Measurements from ENCODE around the gene HLF.

Gene HLF

GRCh38 chr17:55323518-55324295 lies 58.9 kb downstream of the HLF start:
- TF ChIP-seq GABPA (IDR thresholded peaks at IDR 0.05; ENCODE audit: low read depth) (no peak), SPI1 (IDR thresholded peaks at IDR 0.05; ENCODE audit: borderline replicate concordance, low read depth) (no peak), REST (IDR thresholded peaks at IDR 0.05; ENCODE audit: insufficient replicate concordance, low read depth) (no peak), CTCF (IDR thresholded peaks at IDR 0.05; ENCODE audit: insufficient read depth, low read length) (no peak)
- no peak for DNase-seq (ENCODE audit: low read depth in 1 of 2, low spot score in 1 of 2)
- Histone ChIP-seq H3K27me3 (ENCODE audit: insufficient read depth, poor library complexity, severe bottlenecking) (no peaks in the 10 kb centered on the region), H3K4me3 (replicated peaks; ENCODE audit: insufficient read depth, low read length) (no peak overlapping the region), H3K27ac (replicated peaks) (no peak overlapping the region)

DNA sequence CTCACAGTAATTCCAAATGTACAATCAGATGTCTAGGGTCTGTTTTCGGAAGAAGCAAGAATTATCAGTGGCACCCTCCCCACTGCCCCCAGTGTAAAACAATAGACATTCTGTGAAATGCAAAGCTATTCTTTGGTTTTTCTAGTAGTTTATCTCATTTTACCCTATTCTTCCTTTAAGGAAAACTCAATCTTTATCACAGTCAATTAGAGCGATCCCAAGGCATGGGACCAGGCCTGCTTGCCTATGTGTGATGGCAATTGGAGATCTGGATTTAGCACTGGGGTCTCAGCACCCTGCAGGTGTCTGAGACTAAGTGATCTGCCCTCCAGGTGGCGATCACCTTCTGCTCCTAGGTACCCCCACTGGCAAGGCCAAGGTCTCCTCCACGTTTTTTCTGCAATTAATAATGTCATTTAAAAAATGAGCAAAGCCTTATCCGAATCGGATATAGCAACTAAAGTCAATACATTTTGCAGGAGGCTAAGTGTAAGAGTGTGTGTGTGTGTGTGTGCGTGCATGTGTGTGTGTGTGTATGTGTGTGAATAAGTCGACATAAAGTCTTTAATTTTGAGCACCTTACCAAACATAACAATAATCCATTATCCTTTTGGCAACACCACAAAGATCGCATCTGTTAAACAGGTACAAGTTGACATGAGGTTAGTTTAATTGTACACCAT lies 59.7 kb downstream of the HLF start:
- H3K27me3 ChIP-seq (ENCODE audit: insufficient read depth, poor library complexity, severe bottlenecking), result no peaks in the 10 kb centered on the region
- H3K27ac ChIP-seq (replicated peaks), result no peak overlapping the region
- H3K4me3 ChIP-seq (replicated peaks; ENCODE audit: insufficient read depth, low read length), result no peak overlapping the region
- DNase-seq (ENCODE audit: low read depth in 1 of 2, low spot score in 1 of 2), result no peak
- TF ChIP-seq CTCF (IDR thresholded peaks at IDR 0.05; ENCODE audit: insufficient read depth, low read length) (no peak), POLR2AphosphoS5 (IDR thresholded peaks at IDR 0.05; ENCODE audit: low read depth) (no peak), REST (IDR thresholded peaks at IDR 0.05; ENCODE audit: insufficient replicate concordance, low read depth) (no peak)

DNA sequence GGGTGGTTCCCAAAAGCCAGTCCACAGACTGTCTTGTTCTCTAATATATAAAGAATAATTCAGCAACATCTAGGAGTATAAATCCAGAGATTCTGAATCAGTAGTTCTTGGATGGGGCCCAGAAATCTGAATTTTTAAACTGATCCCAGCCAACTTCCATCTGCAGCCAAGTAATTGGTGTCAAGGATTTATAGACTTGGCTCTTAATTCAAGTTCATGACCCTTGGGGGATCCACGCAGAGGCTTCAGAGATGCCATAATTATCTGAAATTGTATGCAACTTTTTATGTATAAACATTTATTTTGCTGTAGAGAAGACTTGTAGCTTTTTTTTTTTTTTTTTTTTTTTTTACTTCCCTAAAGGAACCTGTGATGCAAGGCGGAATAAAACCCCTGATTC lies 60.6 kb downstream of the HLF start:
- no peaks in the 10 kb centered on the region for H3K27me3 ChIP-seq (ENCODE audit: insufficient read depth, poor library complexity, severe bottlenecking)
- H3K4me3 ChIP-seq (replicated peaks; ENCODE audit: insufficient read depth, low read length), result no peak overlapping the region
- no peak overlapping the region for H3K27ac ChIP-seq (replicated peaks)
- no peak for TF ChIP-seq CTCF (IDR thresholded peaks at IDR 0.05; ENCODE audit: insufficient read depth, low read length)
- TF ChIP-seq GABPA (IDR thresholded peaks at IDR 0.05; ENCODE audit: low read depth), result no peak
- TF ChIP-seq REST (IDR thresholded peaks at IDR 0.05; ENCODE audit: insufficient replicate concordance, low read depth), result no peak
- no peak for TF ChIP-seq POLR2AphosphoS5 (IDR thresholded peaks at IDR 0.05; ENCODE audit: low read depth)
- TF ChIP-seq SPI1 (IDR thresholded peaks at IDR 0.05; ENCODE audit: borderline replicate concordance, low read depth), result no peak
- no peak for DNase-seq (ENCODE audit: low read depth in 1 of 2, low spot score in 1 of 2)
